H1 (cell line): Measurements from ENCODE around the gene C20orf96. TPM values are rescaled to one million over a fixed set of nuclear protein-coding genes. Genes with fewer than 3 reads are reported as not detected.

Experiments
- CTCF ChIA-PET: fragments of 300-600 bp; sonication (Branson Sonifier 250); formaldehyde crosslinking; loops from one replicate; lab custom pipeline; 2021; ENCODE audit not compliant: partially characterized antibody; lab: Charles Lee
- POLR2A ChIA-PET: fragments of 300-600 bp; sonication (Branson Sonifier 250); formaldehyde crosslinking; loops from one replicate; lab custom pipeline; 2021; ENCODE audit warnings: inconsistent platforms; ENCODE audit not compliant: partially characterized antibody; lab: Charles Lee
- DNase-seq, 2 experiments: peaks; one replicate each; pipeline versions ENCODE4 v3.0.0 to v3.0.0-alpha.2; 2010 to 2022; ENCODE audit warnings: low spot score in 2 of 2, low read depth in 1 of 2, mixed read lengths in 1 of 2
- FAIRE-seq: peaks from 2 replicates; lab custom pipeline; 2011; peaks lifted over from hg19 to GRCh38; lab: Jason Lieb, UNC
- H2AFZ ChIP-seq: 2 replicates; pipeline ENCODE4 v1.8.1; 2012; ENCODE audit warnings: low read length, inconsistent platforms
- H2AK5ac ChIP-seq: 2 replicates; pipeline ENCODE4 v1.6.1; 2013; ENCODE audit warnings: low read depth, low read length
- H2BK120ac ChIP-seq: replicated peaks from 2 replicates; pipeline ENCODE3; 2013; ENCODE audit warnings: low read depth, low read length, inconsistent platforms
- H2BK12ac ChIP-seq: 2 replicates; pipeline ENCODE4 v1.6.1; 2013; ENCODE audit warnings: low read depth, low read length
- H2BK15ac ChIP-seq: 2 replicates; pipeline ENCODE4 v1.6.1; 2013; ENCODE audit warnings: low read length
- H2BK20ac ChIP-seq: 2 replicates; pipeline ENCODE4 v1.6.1; 2013; ENCODE audit warnings: low read length
- H2BK5ac ChIP-seq: 2 replicates; pipeline ENCODE4 v1.6.1; 2013; ENCODE audit warnings: low read depth, low read length
- H3K14ac ChIP-seq: 2 replicates; pipeline ENCODE4 v1.6.1; 2013; ENCODE audit warnings: inconsistent platforms; ENCODE audit not compliant: insufficient read length
- H3K18ac ChIP-seq: 2 replicates; pipeline ENCODE4 v1.6.1; 2013; ENCODE audit warnings: low read length; ENCODE audit errors: extremely low read depth
- H3K23ac ChIP-seq: 2 replicates; pipeline ENCODE4 v1.6.1; 2013; ENCODE audit warnings: inconsistent platforms; ENCODE audit not compliant: insufficient read length
- H3K23me2 ChIP-seq: 2 replicates; pipeline ENCODE4 v1.6.1; 2013; ENCODE audit warnings: low read depth, low read length
- H3K27ac ChIP-seq: 2 replicates; pipeline ENCODE4 v1.6.1; 2011; ENCODE audit warnings: low read depth, low read length, inconsistent platforms
- H3K27me3 ChIP-seq, 4 experiments: replicated peaks in 1 of 4; 1 replicate in 1 of 4; 2 replicates in 3 of 4; pipeline versions ENCODE4 v1.6.1 to v1.8.1; 2011 to 2013; ENCODE audit warnings: low read length in 3 of 4, mild to moderate bottlenecking in 3 of 4, inconsistent platforms in 2 of 4, mixed read lengths in 2 of 4, moderate library complexity in 1 of 4; ENCODE audit not compliant: control insufficient read depth in 3 of 4, insufficient read depth in 3 of 4; ENCODE audit errors: extremely low read depth in 1 of 4
- H3K36me3 ChIP-seq, 4 experiments: 2 replicates each; pipeline versions ENCODE4 v1.6.1 to v1.8.1; 2011 to 2013; ENCODE audit warnings: mild to moderate bottlenecking in 4 of 4, low read length in 3 of 4, moderate library complexity in 2 of 4, control low read depth in 1 of 4, inconsistent platforms in 1 of 4; ENCODE audit not compliant: insufficient read depth in 4 of 4, control insufficient read depth in 2 of 4
- H3K4ac ChIP-seq: replicated peaks from 2 replicates; pipeline ENCODE3; 2013; ENCODE audit warnings: low read length, low read depth, mixed read lengths, inconsistent platforms; ENCODE audit not compliant: insufficient read length
- H3K4me1 ChIP-seq, 4 experiments: replicated peaks in 1 of 4; 1 replicate in 1 of 4; 2 replicates in 3 of 4; pipeline versions ENCODE4 v1.6.1 to v1.8.1; 2011 to 2013; ENCODE audit warnings: low read length in 3 of 4, inconsistent platforms in 2 of 4, mixed read lengths in 1 of 4; ENCODE audit not compliant: insufficient read depth in 4 of 4, control insufficient read depth in 3 of 4
- H3K4me2 ChIP-seq, 2 experiments: 2 replicates each; pipeline versions ENCODE4 v1.6.1 to v1.8.1; 2011 to 2013; ENCODE audit warnings: low read depth in 2 of 2, low read length in 2 of 2, control low read depth in 1 of 2, inconsistent platforms in 1 of 2, mild to moderate bottlenecking in 1 of 2; ENCODE audit not compliant: insufficient read depth in 1 of 2
- H3K4me3 ChIP-seq, 4 experiments: fragments of 200-600, 300-600 bp in 1 of 4; sonication (generic), shearing (Covaris generic), sonication (Bioruptor Twin) in 1 of 4; 2 replicates each; pipeline versions ENCODE4 v1.5.1 to v1.8.1; 2011 to 2016; ENCODE audit warnings: low read length in 4 of 4, low read depth in 3 of 4, control low read depth in 2 of 4, inconsistent platforms in 2 of 4, mild to moderate bottlenecking in 2 of 4, mixed read lengths in 1 of 4, moderate library complexity in 1 of 4; ENCODE audit not compliant: insufficient read depth in 2 of 4; ENCODE audit errors: extremely low read depth in 1 of 4
- H3K56ac ChIP-seq: replicated peaks from 2 replicates; pipeline ENCODE3; 2013; ENCODE audit warnings: low read depth, mild to moderate bottlenecking, mixed read lengths, low read length, inconsistent platforms; ENCODE audit not compliant: insufficient read length
- H3K79me1 ChIP-seq: 2 replicates; pipeline ENCODE4 v1.6.1; 2013; ENCODE audit warnings: low read depth, low read length, control low read depth
- H3K79me2 ChIP-seq, 2 experiments: 2 replicates each; pipeline versions ENCODE4 v1.6.1 to v1.8.1; 2012 to 2013; ENCODE audit warnings: low read length in 2 of 2, mild to moderate bottlenecking in 2 of 2, inconsistent platforms in 1 of 2; ENCODE audit not compliant: insufficient read depth in 2 of 2, control insufficient read depth in 1 of 2
- H3K9ac ChIP-seq, 4 experiments: replicated peaks in 1 of 4; 1 replicate in 1 of 4; 2 replicates in 3 of 4; pipeline versions ENCODE4 v1.6.1 to v1.8.1; 2011 to 2013; ENCODE audit warnings: low read depth in 3 of 4, low read length in 3 of 4, control low read depth in 2 of 4, mild to moderate bottlenecking in 2 of 4, moderate library complexity in 2 of 4, inconsistent platforms in 1 of 4; ENCODE audit errors: extremely low read depth in 1 of 4
- H3K9me3 ChIP-seq, 2 experiments: 2 replicates each; pipeline versions ENCODE4 v1.6.1 to v1.8.1; 2012 to 2013; ENCODE audit warnings: mild to moderate bottlenecking in 2 of 2, moderate library complexity in 2 of 2, control low read depth in 1 of 2, inconsistent platforms in 1 of 2, low read depth in 1 of 2, low read length in 1 of 2, mixed read lengths in 1 of 2; ENCODE audit not compliant: insufficient read depth in 2 of 2
- H4K20me1 ChIP-seq, 2 experiments: replicated peaks in 1 of 2; 2 replicates each; pipeline versions ENCODE3 to v1.8.1; 2011 to 2013; ENCODE audit warnings: inconsistent platforms in 2 of 2, low read length in 2 of 2, mild to moderate bottlenecking in 1 of 2; ENCODE audit not compliant: insufficient read depth in 2 of 2, control insufficient read depth in 1 of 2
- H4K5ac ChIP-seq: 2 replicates; pipeline ENCODE4 v1.6.1; 2013; ENCODE audit warnings: low read length, low read depth, mixed read lengths, inconsistent platforms; ENCODE audit not compliant: insufficient read length
- H4K8ac ChIP-seq: 2 replicates; pipeline ENCODE4 v1.8.0; 2013; ENCODE audit warnings: mild to moderate bottlenecking, moderate library complexity, low read length, inconsistent platforms; ENCODE audit not compliant: insufficient read depth; ENCODE audit errors: extremely low read depth
- H4K91ac ChIP-seq: replicated peaks from 2 replicates; pipeline ENCODE3; 2013; ENCODE audit warnings: low read length, mixed read lengths, inconsistent platforms; ENCODE audit not compliant: insufficient read length
- CTBP2 ChIP-seq: IDR thresholded peaks from 2 replicates; pipeline ENCODE4 v1.7.0; 2011; ENCODE audit warnings: borderline replicate concordance, mild to moderate bottlenecking, moderate library complexity, mixed read lengths, low read length; ENCODE audit not compliant: insufficient read depth, insufficient read length
- EZH2 ChIP-seq: fragments of 200-600 bp; sonication (generic); IDR thresholded peaks from 2 replicates; pipeline ENCODE4 v1.7.1; 2012; ENCODE audit warnings: low read depth, mild to moderate bottlenecking, moderate library complexity, low read length, inconsistent platforms; ENCODE audit not compliant: severe bottlenecking
- JUN ChIP-seq: IDR thresholded peaks from 2 replicates; pipeline ENCODE4 v1.6.1; 2011; ENCODE audit warnings: low read depth, mild to moderate bottlenecking, improper control_type of control experiment, low read length
- RAD21 ChIP-seq, 2 experiments: IDR thresholded peaks in 1 of 2; conservative IDR thresholded peaks in 1 of 2; 2 replicates each; pipeline ENCODE4 v1.6.1; 2011; ENCODE audit warnings: low read depth in 2 of 2, low read length in 2 of 2, improper control_type of control experiment in 1 of 2, inconsistent platforms in 1 of 2, mild to moderate bottlenecking in 1 of 2, moderate library complexity in 1 of 2
- SIX5 ChIP-seq: IDR thresholded peaks from 2 replicates; pipeline ENCODE4 v1.6.1; 2011; ENCODE audit warnings: mild to moderate bottlenecking, low read depth, low read length
- SP1 ChIP-seq: IDR thresholded peaks from 2 replicates; pipeline ENCODE4 v1.6.1; 2011; ENCODE audit warnings: low read depth, low read length
- SUZ12 ChIP-seq: fragments of 200-600 bp; sonication (generic); IDR thresholded peaks from 2 replicates; pipeline ENCODE4 v1.6.1; 2012; ENCODE audit warnings: mild to moderate bottlenecking, inconsistent platforms, low read length, moderate library complexity, mixed read lengths
- TAF7 ChIP-seq: optimal IDR thresholded peaks from 2 replicates; pipeline ENCODE3; 2011; ENCODE audit warnings: low read depth, mild to moderate bottlenecking, inconsistent platforms, low read length, moderate library complexity, borderline replicate concordance
- TEAD4 ChIP-seq: IDR thresholded peaks from 2 replicates; pipeline ENCODE4 v1.6.1; 2012; ENCODE audit warnings: low read depth, low read length, inconsistent platforms, mixed read lengths
- WGBS, 2 experiments: shearing (Covaris generic) in 1 of 2; methylation state at CpG; one replicate each; pipeline versions ENCODE4 v1.1.6 to v1.1.7; 2013 to 2015; ENCODE audit warnings: low lambda C conversion rate in 2 of 2, mixed read lengths in 2 of 2, inconsistent platforms in 1 of 2, low coverage in 1 of 2, missing lambda C conversion rate in 1 of 2; ENCODE audit not compliant: insufficient replicate concordance in 2 of 2, insufficient coverage in 1 of 2, insufficient read length in 1 of 2; ENCODE audit errors: extremely low coverage in 1 of 2, missing lambda C conversion rate in 1 of 2; 5-methylcytosine and 5-hydroxymethylcytosine counted together
- polyA plus RNA-seq, 7 experiments: library from polyadenylated mRNA; depleted of rRNA in 3 of 7; stranded (reverse) in 5 of 7; unstranded in 2 of 7; fragments of >200 nt in 5 of 7; fragments of 200-250 nt in 2 of 7; gene quantifications; 1 replicate in 5 of 7; 2 replicates in 1 of 7; 4 replicates in 1 of 7; pipeline versions ENCODE4 v1.2.1 to v1.2.3, GENCODE V29; 2011 to 2013; ENCODE audit warnings: missing spikeins in 2 of 7, mixed read lengths in 2 of 7
- total RNA-seq: library from RNA; stranded (reverse); fragmentation: NEBNext Ultra II Directional; extraction: Animal tissue kit (Norgen Biotek cat#: 25700); gene quantifications from 2 replicates; pipeline ENCODE4 v1.2.1, GENCODE V29; 2021
- TF ChIP-seq, protein P1 (sequence below): IDR thresholded peaks from 2 replicates; pipeline ENCODE4 v1.6.1; 2012; ENCODE audit warnings: low read length, inconsistent platforms
- TF ChIP-seq, protein P2 (sequence below): IDR thresholded peaks from 2 replicates; pipeline ENCODE4 v1.6.1; 2011; ENCODE audit warnings: low read depth, mild to moderate bottlenecking, low read length; ENCODE audit not compliant: insufficient read depth

C20orf96 gene
- total and polyA plus RNA-seq, 2 of the 8 experiments (the other 6 are each of a cell fraction or from before 2014, with no cell fraction given), result 19.2 to 21.0 TPM

DNA sequence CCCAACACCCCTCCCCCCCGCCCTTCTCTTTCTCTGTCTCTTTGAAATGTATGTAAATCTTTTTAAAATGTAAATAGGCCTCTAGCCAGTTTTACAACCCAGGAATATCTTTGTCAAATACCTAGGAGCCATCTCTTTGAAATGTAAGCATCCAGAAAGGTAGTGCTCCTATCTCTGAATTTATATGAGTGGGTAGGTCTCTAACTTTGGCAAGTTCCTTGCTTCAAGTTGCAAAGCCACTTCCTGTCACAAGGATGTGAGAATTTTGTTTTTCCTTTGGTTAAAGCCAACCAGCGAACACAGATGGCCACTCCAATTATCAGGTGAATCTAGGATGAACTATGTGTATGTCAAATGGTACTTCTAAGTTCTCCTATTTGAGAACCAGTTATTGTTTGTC is 39.2 kb downstream of the C20orf96 start:
- no peaks in the 10 kb centered on the region for H3K9me3 ChIP-seq
- no peak overlapping the region for H2AFZ ChIP-seq
- peak; percentile 48 for FAIRE-seq
- H3K27me3 ChIP-seq, result peaks cover 21 to 52% (median 48%) of the 10 kb centered on the region in 4 experiments
- H4K91ac ChIP-seq, result no peak overlapping the region
- no peaks in the 10 kb centered on the region for H3K79me2 ChIP-seq
- no peak overlapping the region for H3K14ac ChIP-seq
- DNase-seq, result no peak
- no peak overlapping the region for H4K8ac ChIP-seq
- H2BK5ac ChIP-seq, result no peak overlapping the region
- H2BK12ac ChIP-seq, result no peak overlapping the region
- no peak overlapping the region for H4K5ac ChIP-seq
- 0 out of 8 replicates have a peak, but pooled peaks cover 0 to 2% (median 0%) of the 10 kb centered on the region in 4 experiments for H3K36me3 ChIP-seq
- H4K20me1 ChIP-seq, result peaks cover 3% of the 10 kb centered on the region in 2 experiments
- H2AK5ac ChIP-seq, result no peak overlapping the region
- H3K4me1 ChIP-seq, result 0 out of 7 replicates have a peak, but pooled peaks cover 0 to 2% (median 0%) of the 10 kb centered on the region in 4 experiments
- no peak overlapping the region for H3K4me3 ChIP-seq
- H3K27ac ChIP-seq, result no peak overlapping the region
- ChIA-PET POLR2A (no interaction called here), CTCF (no interaction called here)
- no peak overlapping the region for H2BK15ac ChIP-seq
- no peak overlapping the region for H3K4ac ChIP-seq
- no peak overlapping the region for H2BK120ac ChIP-seq
- WGBS, 2 experiments, result 16% methylated on average over 1 of the region's 2 CpGs; no CpG with 5 or more reads in 1 of the 2 experiments
- no peak overlapping the region for H3K23ac ChIP-seq
- H3K4me2 ChIP-seq, result no peak overlapping the region
- H3K18ac ChIP-seq, result no peak overlapping the region
- no peak overlapping the region for H3K9ac ChIP-seq
- peaks cover 2% of the 10 kb centered on the region; the same call in 1 of the 2 replicates for H3K23me2 ChIP-seq
- H3K56ac ChIP-seq, result no peak overlapping the region
- no peak overlapping the region for H2BK20ac ChIP-seq
- no peaks in the 10 kb centered on the region for H3K79me1 ChIP-seq
- TF ChIP-seq RAD21 (IDR thresholded peaks at IDR 0.05 in 1 of 2, conservative IDR thresholded peaks at IDR 0.05 in 1 of 2; ENCODE audit: low read depth in 2 of 2, low read length in 2 of 2) (no peak), CTBP2 (no peak), JUN (no peak), EZH2 (no peak), SUZ12 (no peak), TEAD4 (no peak), TAF7 (no peak), SIX5 (no peak), SP1 (no peak)
- TF ChIP-seq, protein P1, sequence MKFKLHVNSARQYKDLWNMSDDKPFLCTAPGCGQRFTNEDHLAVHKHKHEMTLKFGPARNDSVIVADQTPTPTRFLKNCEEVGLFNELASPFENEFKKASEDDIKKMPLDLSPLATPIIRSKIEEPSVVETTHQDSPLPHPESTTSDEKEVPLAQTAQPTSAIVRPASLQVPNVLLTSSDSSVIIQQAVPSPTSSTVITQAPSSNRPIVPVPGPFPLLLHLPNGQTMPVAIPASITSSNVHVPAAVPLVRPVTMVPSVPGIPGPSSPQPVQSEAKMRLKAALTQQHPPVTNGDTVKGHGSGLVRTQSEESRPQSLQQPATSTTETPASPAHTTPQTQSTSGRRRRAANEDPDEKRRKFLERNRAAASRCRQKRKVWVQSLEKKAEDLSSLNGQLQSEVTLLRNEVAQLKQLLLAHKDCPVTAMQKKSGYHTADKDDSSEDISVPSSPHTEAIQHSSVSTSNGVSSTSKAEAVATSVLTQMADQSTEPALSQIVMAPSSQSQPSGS, result no peak
- TF ChIP-seq, protein P2, sequence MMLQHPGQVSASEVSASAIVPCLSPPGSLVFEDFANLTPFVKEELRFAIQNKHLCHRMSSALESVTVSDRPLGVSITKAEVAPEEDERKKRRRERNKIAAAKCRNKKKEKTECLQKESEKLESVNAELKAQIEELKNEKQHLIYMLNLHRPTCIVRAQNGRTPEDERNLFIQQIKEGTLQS, result no peak
